SK-N-SH treated with all-trans-retinoic acid at 6 μM for 48 hours (cell line): ENCODE results near the gene TRIOBP.

Source experiments
- ATAC-seq: fragments of 200-7000 bp; cut with Tn5 transposase; 3 replicates; pipeline ENCODE4 v1.9.1; 2020; ENCODE audit warnings: mild to moderate bottlenecking, moderate library complexity
- ARNTL ChIP-seq: fragments of 450-650 bp; formaldehyde crosslinking; IDR thresholded peaks from 2 replicates; pipeline ENCODE4 v1.5.0; 2020; ENCODE audit warnings: low read depth, mild to moderate bottlenecking, moderate library complexity, borderline replicate concordance
- CREB5 ChIP-seq: fragments of 250-450 bp; sonication (Bioruptor Pico); IDR thresholded peaks from 2 replicates; pipeline ENCODE4 v1.5.1; 2020; ENCODE audit warnings: low read depth, mild to moderate bottlenecking, moderate library complexity
- CSDC2 ChIP-seq: fragments of 250-450 bp; sonication (Bioruptor Pico); IDR thresholded peaks from 2 replicates; pipeline ENCODE4 v1.5.0; 2020; ENCODE audit warnings: mild to moderate bottlenecking, moderate library complexity
- GLIS3 ChIP-seq: fragments of 250-450 bp; sonication (Bioruptor Pico); IDR thresholded peaks from 2 replicates; pipeline ENCODE4 v1.5.0; 2020; ENCODE audit warnings: mild to moderate bottlenecking, moderate library complexity
- ISL1 ChIP-seq: fragments of 250-450 bp; sonication (Bioruptor Pico); IDR thresholded peaks from 2 replicates; pipeline ENCODE4 v2.1.2; 2022; ENCODE audit warnings: mild to moderate bottlenecking, moderate library complexity
- OSR1 ChIP-seq: fragments of 250-450 bp; sonication (Bioruptor Pico); IDR thresholded peaks from 2 replicates; pipeline ENCODE4 v1.8.0; 2022; ENCODE audit warnings: moderate library complexity, mild to moderate bottlenecking, inconsistent platforms
- POU6F1 ChIP-seq: fragments of 250-450 bp; sonication (Bioruptor Pico); IDR thresholded peaks from 2 replicates; pipeline ENCODE4 v1.8.0; 2021; ENCODE audit warnings: low read depth, mild to moderate bottlenecking, moderate library complexity, borderline replicate concordance
- PPARA ChIP-seq: fragments of 250-450 bp; sonication (Bioruptor Pico); IDR thresholded peaks from 2 replicates; pipeline ENCODE4 v1.5.0; 2020; ENCODE audit warnings: mild to moderate bottlenecking, borderline replicate concordance
- RARB ChIP-seq: fragments of 250-450 bp; sonication (Bioruptor Pico); IDR thresholded peaks from 2 replicates; pipeline ENCODE4 v1.8.0; 2021; ENCODE audit warnings: mild to moderate bottlenecking, moderate library complexity
- SNAI2 ChIP-seq: fragments of 250-450 bp; sonication (Bioruptor Pico); IDR thresholded peaks from 2 replicates; pipeline ENCODE4 v1.5.0; 2020; ENCODE audit warnings: mild to moderate bottlenecking, moderate library complexity
- TCF4 ChIP-seq: fragments of 250-450 bp; sonication (Bioruptor Pico); IDR thresholded peaks from 2 replicates; pipeline ENCODE4 v1.8.0; 2021; ENCODE audit warnings: mild to moderate bottlenecking, moderate library complexity, borderline replicate concordance
- TOX ChIP-seq: fragments of 250-450 bp; sonication (Bioruptor Pico); IDR thresholded peaks from 2 replicates; pipeline ENCODE4 v1.8.0; 2021; ENCODE audit warnings: mild to moderate bottlenecking, moderate library complexity, borderline replicate concordance
- TSHZ2 ChIP-seq: fragments of 250-450 bp; sonication (Bioruptor Pico); IDR thresholded peaks from 2 replicates; pipeline ENCODE4 v1.5.0; 2020; ENCODE audit warnings: mild to moderate bottlenecking, moderate library complexity
- ZC3H10 ChIP-seq: fragments of 250-450 bp; sonication (Bioruptor Pico); IDR thresholded peaks from 2 replicates; pipeline ENCODE4 v1.5.1; 2021; ENCODE audit warnings: mild to moderate bottlenecking, moderate library complexity
- ZFP3 ChIP-seq: fragments of 250-450 bp; sonication (Bioruptor Pico); IDR thresholded peaks from 2 replicates; pipeline ENCODE4 v1.5.0; 2020; ENCODE audit warnings: mild to moderate bottlenecking, moderate library complexity
- ZFP30 ChIP-seq: fragments of 450-650 bp; formaldehyde crosslinking; IDR thresholded peaks from 2 replicates; pipeline ENCODE4 v1.5.0; 2022; ENCODE audit warnings: mild to moderate bottlenecking, moderate library complexity
- ZNF565 ChIP-seq: fragments of 450-650 bp; formaldehyde crosslinking; conservative IDR thresholded peaks from 2 replicates; pipeline ENCODE4 v1.5.0; 2020; ENCODE audit warnings: low read depth, mild to moderate bottlenecking, moderate library complexity
- ZNF70 ChIP-seq: fragments of 450-650 bp; formaldehyde crosslinking; IDR thresholded peaks from 2 replicates; pipeline ENCODE4 v1.5.0; 2020; ENCODE audit warnings: mild to moderate bottlenecking, moderate library complexity
- ZNF8 ChIP-seq: fragments of 450-650 bp; formaldehyde crosslinking; IDR thresholded peaks from 2 replicates; pipeline ENCODE4 v1.5.0; 2020; ENCODE audit warnings: mild to moderate bottlenecking, moderate library complexity
- TF ChIP-seq, protein P1 (sequence below): fragments of 250-450 bp; sonication (Bioruptor Pico); IDR thresholded peaks from 2 replicates; pipeline ENCODE4 v1.8.0; 2020; ENCODE audit warnings: mild to moderate bottlenecking, moderate library complexity, borderline replicate concordance
- TF ChIP-seq, protein P2 (sequence below): fragments of 250-450 bp; sonication (Bioruptor Pico); IDR thresholded peaks from 2 replicates; pipeline ENCODE4 v1.5.1; 2021; ENCODE audit warnings: mild to moderate bottlenecking, moderate library complexity

Gene TRIOBP

GRCh38 chr22:37677493-37677974 is 19.3 kb upstream of the TRIOBP start:
- no peak for TF ChIP-seq SNAI2 (CRISPR knock-in tag)
- TF ChIP-seq ZNF565 (CRISPR knock-in tag), result no peak
- no peak for TF ChIP-seq ARNTL
- TF ChIP-seq GLIS3 (CRISPR knock-in tag), result no peak
- TF ChIP-seq TSHZ2, result no peak
- no peak for TF ChIP-seq ZFP30 (CRISPR knock-in tag)
- TF ChIP-seq RARB, result no peak
- no peak for TF ChIP-seq CSDC2
- TF ChIP-seq POU6F1 (CRISPR knock-in tag), result no peak
- no peak for TF ChIP-seq PPARA (CRISPR knock-in tag)
- no peak for TF ChIP-seq ZNF8
- no peak for TF ChIP-seq OSR1 (CRISPR knock-in tag)
- TF ChIP-seq ISL1 (CRISPR knock-in tag), result no peak
- TF ChIP-seq ZC3H10, result no peak
- TF ChIP-seq ZFP3 (CRISPR knock-in tag), result no peak
- TF ChIP-seq, protein P1, sequence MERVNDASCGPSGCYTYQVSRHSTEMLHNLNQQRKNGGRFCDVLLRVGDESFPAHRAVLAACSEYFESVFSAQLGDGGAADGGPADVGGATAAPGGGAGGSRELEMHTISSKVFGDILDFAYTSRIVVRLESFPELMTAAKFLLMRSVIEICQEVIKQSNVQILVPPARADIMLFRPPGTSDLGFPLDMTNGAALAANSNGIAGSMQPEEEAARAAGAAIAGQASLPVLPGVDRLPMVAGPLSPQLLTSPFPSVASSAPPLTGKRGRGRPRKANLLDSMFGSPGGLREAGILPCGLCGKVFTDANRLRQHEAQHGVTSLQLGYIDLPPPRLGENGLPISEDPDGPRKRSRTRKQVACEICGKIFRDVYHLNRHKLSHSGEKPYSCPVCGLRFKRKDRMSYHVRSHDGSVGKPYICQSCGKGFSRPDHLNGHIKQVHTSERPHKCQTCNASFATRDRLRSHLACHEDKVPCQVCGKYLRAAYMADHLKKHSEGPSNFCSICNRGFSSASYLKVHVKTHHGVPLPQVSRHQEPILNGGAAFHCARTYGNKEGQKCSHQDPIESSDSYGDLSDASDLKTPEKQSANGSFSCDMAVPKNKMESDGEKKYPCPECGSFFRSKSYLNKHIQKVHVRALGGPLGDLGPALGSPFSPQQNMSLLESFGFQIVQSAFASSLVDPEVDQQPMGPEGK (CRISPR knock-in tag), result no peak
- no peak for TF ChIP-seq ZNF70 (CRISPR knock-in tag)
- no peak for TF ChIP-seq TCF4 (CRISPR knock-in tag)
- no peak for TF ChIP-seq CREB5
- TF ChIP-seq TOX (CRISPR knock-in tag), result no peak
- no peak for ATAC-seq

GRCh38 chr22:37678372-37678771 is 18.5 kb upstream of the TRIOBP start:
- no peak for ATAC-seq
- TF ChIP-seq GLIS3 (CRISPR knock-in tag) (no peak), RARB (no peak), OSR1 (CRISPR knock-in tag) (no peak), ZFP3 (CRISPR knock-in tag) (no peak), ZNF565 (CRISPR knock-in tag) (no peak), ZFP30 (CRISPR knock-in tag) (no peak), SNAI2 (CRISPR knock-in tag) (no peak), CSDC2 (no peak), CREB5 (no peak), POU6F1 (CRISPR knock-in tag) (no peak)
- TF ChIP-seq, protein P1 (CRISPR knock-in tag), result no peak
- TF ChIP-seq, protein P2, sequence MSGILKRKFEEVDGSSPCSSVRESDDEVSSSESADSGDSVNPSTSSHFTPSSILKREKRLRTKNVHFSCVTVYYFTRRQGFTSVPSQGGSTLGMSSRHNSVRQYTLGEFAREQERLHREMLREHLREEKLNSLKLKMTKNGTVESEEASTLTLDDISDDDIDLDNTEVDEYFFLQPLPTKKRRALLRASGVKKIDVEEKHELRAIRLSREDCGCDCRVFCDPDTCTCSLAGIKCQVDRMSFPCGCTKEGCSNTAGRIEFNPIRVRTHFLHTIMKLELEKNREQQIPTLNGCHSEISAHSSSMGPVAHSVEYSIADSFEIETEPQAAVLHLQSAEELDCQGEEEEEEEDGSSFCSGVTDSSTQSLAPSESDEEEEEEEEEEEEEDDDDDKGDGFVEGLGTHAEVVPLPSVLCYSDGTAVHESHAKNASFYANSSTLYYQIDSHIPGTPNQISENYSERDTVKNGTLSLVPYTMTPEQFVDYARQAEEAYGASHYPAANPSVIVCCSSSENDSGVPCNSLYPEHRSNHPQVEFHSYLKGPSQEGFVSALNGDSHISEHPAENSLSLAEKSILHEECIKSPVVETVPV (CRISPR knock-in tag), result no peak
- TF ChIP-seq, all 23 proteins: peak for 0
